GM12892 (cell line): Measurements from ENCODE around the gene GABRR2.
A peak's percentile ranks its signal among the peaks of the same experiment; 100 is the strongest.

Experiments used
- DNase-seq: peaks from one replicate; pipeline ENCODE4 v3.0.0; 2011; ENCODE audit not compliant: insufficient read length
- FAIRE-seq: peaks from 2 replicates; lab custom pipeline; 2011; peaks lifted over from hg19 to GRCh38; lab: Jason Lieb, UNC
- POLR2A ChIP-seq: IDR thresholded peaks from 2 replicates; pipeline ENCODE4 v1.6.1; 2011; ENCODE audit warnings: low read depth, low read length, control low read depth
- POLR2AphosphoS5 ChIP-seq: IDR thresholded peaks from 2 replicates; pipeline ENCODE4 v1.6.1; 2011; ENCODE audit warnings: low read depth, low read length, control low read depth
- TAF1 ChIP-seq: IDR thresholded peaks from 2 replicates; pipeline ENCODE4 v1.6.1; 2011; ENCODE audit warnings: low read depth, mild to moderate bottlenecking, control low read depth, low read length, borderline replicate concordance

The GABRR2 gene

GRCh38 chr6:89282749-89283148 lies 32.4 kb downstream of the GABRR2 start:
- TF ChIP-seq POLR2A (no peak), TAF1 (no peak)
- DNase-seq (no peak), FAIRE-seq (no peak)

- TF ChIP-seq POLR2AphosphoS5 (no peak), TAF1 (no peak), POLR2A (no peak)
- FAIRE-seq (peak; percentile 99), DNase-seq (peak; percentile 77)
Measured at GRCh38 chr6:89281779-89282246, 33.3 kb downstream of the GABRR2 start.

DNA sequence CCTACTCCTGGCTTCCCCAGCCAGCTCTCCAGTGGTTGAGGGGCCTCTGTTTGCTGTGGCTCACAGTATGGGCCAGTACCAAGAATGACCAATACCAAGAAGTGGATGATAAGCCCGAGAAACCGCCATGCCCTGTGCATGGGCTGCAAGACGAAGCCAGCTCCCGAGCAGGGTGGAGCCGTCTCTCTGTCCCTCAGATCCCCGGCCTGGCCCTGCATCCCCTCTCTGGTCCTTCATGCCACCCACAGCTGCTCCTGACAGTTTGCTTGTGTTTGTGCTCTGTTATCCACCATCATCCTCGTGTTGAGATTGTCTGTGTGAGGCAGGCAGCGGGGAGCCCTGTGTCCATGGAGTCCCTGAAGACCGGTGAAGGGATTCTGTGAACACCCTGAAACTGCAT lies 36.1 kb downstream of the GABRR2 start:
- DNase-seq (no peak), FAIRE-seq (no peak)
- TF ChIP-seq POLR2A: no peak
- TF ChIP-seq POLR2AphosphoS5: no peak
- no peak for TF ChIP-seq TAF1

DNA sequence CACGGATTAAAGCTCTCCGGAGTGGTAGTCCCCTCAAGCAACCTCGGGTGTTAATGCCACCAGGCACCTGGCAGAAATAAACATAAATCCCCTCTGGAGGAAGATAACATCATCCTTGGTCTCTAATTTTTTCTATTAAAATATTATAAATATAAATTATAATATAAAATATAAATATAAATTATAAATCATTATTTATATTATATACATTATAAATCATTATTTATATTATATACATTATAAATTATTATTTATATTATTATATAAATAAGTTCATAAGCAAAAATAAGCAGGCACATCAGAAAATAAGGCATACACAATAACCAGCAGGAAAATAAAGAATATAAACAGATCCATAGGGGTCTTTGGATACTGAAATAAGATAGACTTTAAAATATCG lies 39.2 kb downstream of the GABRR2 start:
- TF ChIP-seq POLR2AphosphoS5 (no peak), POLR2A (no peak), TAF1 (no peak)
- DNase-seq (no peak), FAIRE-seq (no peak)

DNA sequence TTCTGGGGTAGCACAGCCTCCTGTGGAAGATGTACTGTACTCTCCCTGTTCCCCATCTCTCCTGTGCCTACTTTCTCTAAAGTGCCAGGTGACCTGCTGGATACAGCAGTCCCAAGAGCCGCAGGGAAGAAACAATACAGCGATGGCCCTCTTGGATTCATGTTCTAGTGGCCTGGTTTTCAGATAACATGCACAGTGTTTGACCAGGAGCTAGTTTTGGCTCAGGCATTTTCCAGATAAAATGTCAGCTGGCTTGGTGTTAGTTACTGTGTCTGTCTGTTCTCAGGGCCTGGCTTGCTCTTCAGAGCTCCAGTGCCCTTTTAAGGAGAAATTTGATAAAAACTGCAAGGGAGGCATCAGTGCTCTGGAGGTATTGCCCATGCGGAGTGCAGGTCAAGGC lies 41.3 kb downstream of the GABRR2 start:
- DNase-seq: no peak
- TF ChIP-seq TAF1: no peak
- TF ChIP-seq POLR2A: no peak
- TF ChIP-seq POLR2AphosphoS5: no peak
- no peak for FAIRE-seq

DNA sequence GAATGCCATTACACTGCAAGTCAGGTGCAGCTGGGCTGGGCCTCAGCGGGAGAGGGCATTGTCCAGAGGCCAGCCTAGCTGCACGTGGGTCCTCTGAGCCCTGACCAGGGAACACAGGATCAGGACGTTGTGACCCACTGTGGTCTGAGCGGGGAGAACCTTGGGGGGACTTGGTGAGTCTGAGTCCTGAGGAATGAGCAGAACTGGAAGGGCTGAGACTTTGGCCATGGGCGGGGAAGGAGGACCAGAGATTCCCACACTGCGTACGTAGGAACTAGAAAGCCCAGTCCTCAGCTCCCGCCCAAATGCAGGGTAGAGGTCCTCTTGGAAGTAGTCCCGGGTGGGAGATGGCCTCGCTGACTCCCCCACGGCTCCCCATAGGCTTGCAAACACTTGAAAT lies 42.5 kb downstream of the GABRR2 start:
- no peak for DNase-seq
- FAIRE-seq: no peak
- TF ChIP-seq POLR2AphosphoS5 (no peak), POLR2A (no peak), TAF1 (no peak)

- FAIRE-seq (peak; percentile 92), DNase-seq (no peak)
- TF ChIP-seq POLR2A (no peak), TAF1 (no peak), POLR2AphosphoS5 (no peak)
Measured at GRCh38 chr6:89270951-89271721, 44.0 kb downstream of the GABRR2 start.

- DNase-seq (no peak), FAIRE-seq (peak; percentile 27)
- TF ChIP-seq POLR2AphosphoS5 (no peak), TAF1 (no peak), POLR2A (no peak)
Measured at GRCh38 chr6:89269981-89270380, 45.1 kb downstream of the GABRR2 start.

GRCh38 chr6:89269252-89269651 lies 45.8 kb downstream of the GABRR2 start:
- no peak for TF ChIP-seq TAF1
- TF ChIP-seq POLR2AphosphoS5: no peak
- TF ChIP-seq POLR2A: no peak
- FAIRE-seq (peak; percentile 68), DNase-seq (no peak)

DNA sequence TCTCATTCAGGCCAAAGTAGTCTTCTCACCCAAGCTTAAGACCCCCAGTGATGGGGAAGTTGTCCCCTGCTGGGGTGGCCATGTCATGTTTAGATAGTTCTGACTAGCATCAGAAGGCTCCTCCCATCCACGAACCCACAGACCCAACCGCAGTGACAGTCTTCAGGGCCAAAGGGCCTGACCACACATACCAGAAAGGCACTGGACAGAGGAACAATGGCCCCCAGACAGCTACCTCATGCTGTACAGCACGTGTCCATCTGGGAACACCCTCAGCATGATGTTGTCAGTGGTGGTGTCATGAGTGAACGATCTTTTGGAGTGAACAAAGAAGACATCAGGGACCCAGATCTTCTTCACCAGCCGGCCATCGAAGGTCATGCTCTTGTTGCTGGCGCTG lies 46.3 kb downstream of the GABRR2 start:
- no peak for FAIRE-seq
- no peak for DNase-seq
- TF ChIP-seq POLR2AphosphoS5: no peak
- TF ChIP-seq TAF1: no peak
- TF ChIP-seq POLR2A: no peak

- no peak for TF ChIP-seq POLR2A
- no peak for TF ChIP-seq POLR2AphosphoS5
- TF ChIP-seq TAF1: no peak
- DNase-seq: no peak
- FAIRE-seq: no peak
Measured at GRCh38 chr6:89267918-89268317, 47.2 kb downstream of the GABRR2 start.

- FAIRE-seq (no peak), DNase-seq (no peak)
- TF ChIP-seq POLR2A (no peak), POLR2AphosphoS5 (no peak), TAF1 (no peak)
Measured at GRCh38 chr6:89264296-89264695, 50.8 kb downstream of the GABRR2 start.

DNA sequence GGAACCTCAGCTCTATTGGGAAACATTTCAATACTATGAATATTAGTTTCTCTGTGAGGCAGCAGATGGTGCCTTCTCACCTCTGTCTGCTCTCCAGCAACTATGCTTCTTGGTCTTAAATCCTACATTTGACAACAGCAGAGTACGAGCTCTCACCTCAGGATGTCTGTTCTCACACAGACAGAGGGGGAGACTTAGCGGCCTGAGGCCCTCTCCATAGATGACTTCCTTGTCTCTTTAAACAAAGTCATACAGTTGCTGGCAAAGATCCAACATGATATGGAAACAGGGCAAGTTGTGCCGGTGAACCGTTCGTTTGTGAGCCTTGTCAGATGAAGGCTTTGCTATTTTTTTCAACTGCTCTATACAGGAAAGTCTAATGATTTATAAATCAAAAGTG lies 54.3 kb downstream of the GABRR2 start:
- no peak for TF ChIP-seq TAF1
- TF ChIP-seq POLR2A: no peak
- no peak for TF ChIP-seq POLR2AphosphoS5

More for the DNA sequence above, 54.3 kb downstream of the GABRR2 start:
- DNase-seq (no peak), FAIRE-seq (no peak)
